ENCODE results near the gene FAAP20. TPM values are rescaled to one million over a fixed set of nuclear protein-coding genes. Genes with fewer than 3 reads are reported as not detected.
A peak's percentile ranks its signal among the peaks of the same experiment; 100 is the strongest.
"Not testable (repeated sequence)": the region's sequence is repeated elsewhere in the genome, so short reads cannot be mapped to it uniquely, and the experiment has no call there.

The FAAP20 gene
- total and polyA plus RNA-seq, 2 donors (not counting 1 experiment from before 2014, with no cell fraction given) = 31.2 to 68.1 TPM

DNA sequence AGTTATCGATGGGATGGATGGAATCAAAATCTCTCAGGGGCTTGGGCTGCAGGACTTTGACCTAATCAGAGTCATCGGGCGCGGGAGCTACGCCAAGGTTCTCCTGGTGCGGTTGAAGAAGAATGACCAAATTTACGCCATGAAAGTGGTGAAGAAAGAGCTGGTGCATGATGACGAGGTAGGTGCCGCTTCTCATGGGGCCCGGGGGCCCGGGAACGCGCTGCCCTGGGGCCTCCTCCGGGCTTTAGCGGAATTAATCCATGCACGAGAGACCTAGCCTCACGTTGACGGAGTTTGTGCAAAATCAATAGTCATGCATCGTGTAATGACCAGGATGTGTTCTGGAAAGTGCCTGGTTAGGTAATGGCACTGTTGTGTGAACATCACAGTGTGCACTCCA is 43.8 kb downstream of the FAAP20 start:
- no peaks in the 10 kb centered on the region for H3K27me3 ChIP-seq (replicated peaks in 1 of 4; ENCODE audit: control extremely low read depth in 1 of 4, control insufficient read depth in 3 of 4, insufficient read depth in 4 of 4, low read length in 3 of 4)
- H3K9me3 Mint-ChIP-seq (ENCODE audit: insufficient read depth) = no peaks in the 10 kb centered on the region
- H3K4me1 ChIP-seq (ENCODE audit: control insufficient read depth in 2 of 2, insufficient read depth in 2 of 2, low read length in 2 of 2) = peaks cover 8 to 11% of the 10 kb centered on the region in 2 donors
- POLR2A ChIA-PET = no interaction called here
- DNase-seq (no peak), ATAC-seq (ENCODE audit: low read depth) (no peak)
- 93% methylated on average over 16 of the region's 19 CpGs for WGBS (ENCODE audit: insufficient coverage)
- H3K27me3 Mint-ChIP-seq = no peaks in the 10 kb centered on the region
- no peaks in the 10 kb centered on the region for H3K9me3 ChIP-seq (ENCODE audit: control extremely low read depth in 1 of 3, control insufficient read depth in 2 of 3, insufficient read depth in 1 of 3, low read length in 2 of 3)
- no peak overlapping the region for H3K9ac ChIP-seq (ENCODE audit: low read length)
- no peak overlapping the region for H2AFZ ChIP-seq (ENCODE audit: insufficient read depth, low read depth, low read length, poor library complexity, severe bottlenecking)
- no peak overlapping the region for H3K4me3 ChIP-seq (ENCODE audit: control extremely low read depth in 1 of 5, extremely low read depth in 1 of 5, insufficient read depth in 1 of 5, low read depth in 2 of 5, low read length in 4 of 5)
- H3K36me3 ChIP-seq (replicated peaks in 1 of 2; ENCODE audit: control extremely low read depth in 1 of 2, control insufficient read depth in 1 of 2, extremely low read depth in 1 of 2, insufficient read depth in 2 of 2, low read length in 1 of 2) = peaks cover 0 to 8% of the 10 kb centered on the region in 2 experiments
- no peak for TF ChIP-seq EZH2 (IDR thresholded peaks at IDR 0.05; ENCODE audit: borderline replicate concordance, insufficient read depth, low read depth, low read length, poor library complexity, severe bottlenecking)
- TF ChIP-seq, protein P1, sequence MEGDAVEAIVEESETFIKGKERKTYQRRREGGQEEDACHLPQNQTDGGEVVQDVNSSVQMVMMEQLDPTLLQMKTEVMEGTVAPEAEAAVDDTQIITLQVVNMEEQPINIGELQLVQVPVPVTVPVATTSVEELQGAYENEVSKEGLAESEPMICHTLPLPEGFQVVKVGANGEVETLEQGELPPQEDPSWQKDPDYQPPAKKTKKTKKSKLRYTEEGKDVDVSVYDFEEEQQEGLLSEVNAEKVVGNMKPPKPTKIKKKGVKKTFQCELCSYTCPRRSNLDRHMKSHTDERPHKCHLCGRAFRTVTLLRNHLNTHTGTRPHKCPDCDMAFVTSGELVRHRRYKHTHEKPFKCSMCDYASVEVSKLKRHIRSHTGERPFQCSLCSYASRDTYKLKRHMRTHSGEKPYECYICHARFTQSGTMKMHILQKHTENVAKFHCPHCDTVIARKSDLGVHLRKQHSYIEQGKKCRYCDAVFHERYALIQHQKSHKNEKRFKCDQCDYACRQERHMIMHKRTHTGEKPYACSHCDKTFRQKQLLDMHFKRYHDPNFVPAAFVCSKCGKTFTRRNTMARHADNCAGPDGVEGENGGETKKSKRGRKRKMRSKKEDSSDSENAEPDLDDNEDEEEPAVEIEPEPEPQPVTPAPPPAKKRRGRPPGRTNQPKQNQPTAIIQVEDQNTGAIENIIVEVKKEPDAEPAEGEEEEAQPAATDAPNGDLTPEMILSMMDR (IDR thresholded peaks at IDR 0.05) = no peak
- CTCF ChIA-PET = interaction anchor here (1.7 kb wide), 1 partner anchor 23 kb away, joined by 8 read pairs; no protein-coding TSS in a partner anchor
- H3K4me3 Mint-ChIP-seq = no peak overlapping the region
- no peak overlapping the region for H3K4me2 ChIP-seq (replicated peaks; ENCODE audit: low read depth, low read length, poor library complexity, severe bottlenecking)
- H4K20me1 ChIP-seq (ENCODE audit: control insufficient read depth, insufficient read depth, low read length, poor library complexity, severe bottlenecking) = no peaks in the 10 kb centered on the region
- H3K27ac ChIP-seq (ENCODE audit: low read length in 2 of 2) = no peak overlapping the region
- intact Hi-C loops (cut with micrococcal nuclease) = no loop called here
- no peaks in the 10 kb centered on the region for H3K79me2 ChIP-seq (ENCODE audit: control insufficient read depth, insufficient read depth, low read length)
- H3K27ac Mint-ChIP-seq = no peak overlapping the region
- no peaks in the 10 kb centered on the region for H3K4me1 Mint-ChIP-seq

DNA sequence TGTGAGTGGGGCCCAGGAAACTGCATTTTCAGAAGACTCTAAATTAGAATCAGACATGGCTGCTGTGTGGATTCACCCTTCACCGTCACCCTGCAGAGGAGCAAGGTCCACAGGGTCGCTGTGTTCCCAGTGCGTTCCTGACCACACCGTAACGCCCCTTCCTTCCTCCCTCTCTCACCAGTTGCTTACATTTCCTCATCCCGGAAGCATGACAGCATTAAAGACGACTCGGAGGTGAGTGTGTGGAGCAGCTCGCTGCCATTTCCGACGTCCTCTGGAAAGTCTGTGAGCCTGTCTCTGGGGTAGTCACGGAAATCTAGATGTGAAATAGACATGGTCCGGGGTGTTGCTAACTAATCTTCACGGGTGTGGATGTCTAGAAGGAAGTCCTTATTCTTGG is 45.9 kb downstream of the FAAP20 start:
- WGBS (ENCODE audit: insufficient coverage) = 52% methylated on average over 13 of the region's 14 CpGs
- Histone ChIP-seq H3K4me2 (replicated peaks; ENCODE audit: low read depth, low read length, poor library complexity, severe bottlenecking) (peak overlapping the region; percentile 26), H3K4me3 (ENCODE audit: control extremely low read depth in 1 of 5, extremely low read depth in 1 of 5, insufficient read depth in 1 of 5, low read depth in 2 of 5, low read length in 4 of 5) (no peak overlapping the region), H2AFZ (ENCODE audit: insufficient read depth, low read depth, low read length, poor library complexity, severe bottlenecking) (no peak overlapping the region), H4K20me1 (ENCODE audit: control insufficient read depth, insufficient read depth, low read length, poor library complexity, severe bottlenecking) (no peaks in the 10 kb centered on the region), H3K9me3 (ENCODE audit: control extremely low read depth in 1 of 3, control insufficient read depth in 2 of 3, insufficient read depth in 1 of 3, low read length in 2 of 3) (no peaks in the 10 kb centered on the region), H3K27ac (ENCODE audit: low read length in 2 of 2) (no peak overlapping the region), H3K9ac (ENCODE audit: low read length) (no peak overlapping the region), H3K4me1 (ENCODE audit: control insufficient read depth in 2 of 2, insufficient read depth in 2 of 2, low read length in 2 of 2) (peaks cover 8 to 11% of the 10 kb centered on the region in 2 donors), H3K36me3 (replicated peaks in 1 of 2; ENCODE audit: control extremely low read depth in 1 of 2, control insufficient read depth in 1 of 2, extremely low read depth in 1 of 2, insufficient read depth in 2 of 2, low read length in 1 of 2) (peaks cover 0 to 8% of the 10 kb centered on the region in 2 experiments), H3K27me3 (replicated peaks in 1 of 4; ENCODE audit: control extremely low read depth in 1 of 4, control insufficient read depth in 3 of 4, insufficient read depth in 4 of 4, low read length in 3 of 4) (no peaks in the 10 kb centered on the region), H3K79me2 (ENCODE audit: control insufficient read depth, insufficient read depth, low read length) (no peaks in the 10 kb centered on the region)
- no peak overlapping the region for H3K4me3 Mint-ChIP-seq
- intact Hi-C loops (cut with micrococcal nuclease) = no loop called here
- ChIA-PET POLR2A (no interaction called here), CTCF (no interaction called here)
- no peaks in the 10 kb centered on the region for H3K4me1 Mint-ChIP-seq
- H3K27ac Mint-ChIP-seq = no peak overlapping the region
- peak; percentile 33 for ATAC-seq (ENCODE audit: low read depth)
- H3K27me3 Mint-ChIP-seq = no peaks in the 10 kb centered on the region
- H3K9me3 Mint-ChIP-seq (ENCODE audit: insufficient read depth) = no peaks in the 10 kb centered on the region
- no peak for DNase-seq
- TF ChIP-seq, protein P1 (IDR thresholded peaks at IDR 0.05) = no peak
- TF ChIP-seq EZH2 (IDR thresholded peaks at IDR 0.05; ENCODE audit: borderline replicate concordance, insufficient read depth, low read depth, low read length, poor library complexity, severe bottlenecking) = no peak

DNA sequence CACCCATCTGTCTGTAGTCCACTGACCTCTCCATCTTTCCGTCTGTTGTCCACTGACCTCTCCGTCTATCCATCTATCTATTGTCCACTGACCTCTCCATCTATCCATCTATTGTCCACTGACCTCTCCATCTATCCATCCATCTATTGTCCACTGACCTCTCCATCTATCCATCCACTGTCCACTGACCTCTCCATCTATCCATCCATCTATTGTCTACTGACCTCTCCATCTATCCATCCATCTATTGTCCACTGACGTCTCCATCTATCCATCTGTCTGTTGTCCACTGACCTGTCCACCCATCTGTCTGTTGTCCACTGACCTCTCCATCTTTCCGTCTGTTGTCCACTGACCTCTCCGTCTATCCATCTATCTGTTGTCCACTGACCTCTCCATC is 46.7 kb downstream of the FAAP20 start:
- H3K4me2 ChIP-seq (replicated peaks; ENCODE audit: low read depth, low read length, poor library complexity, severe bottlenecking); H4K20me1 ChIP-seq (ENCODE audit: control insufficient read depth, insufficient read depth, low read length, poor library complexity, severe bottlenecking); H3K4me1 Mint-ChIP-seq; CTCF ChIA-PET; H3K9me3 ChIP-seq (ENCODE audit: control extremely low read depth in 1 of 3, control insufficient read depth in 2 of 3, insufficient read depth in 1 of 3, low read length in 2 of 3); H2AFZ ChIP-seq (ENCODE audit: insufficient read depth, low read depth, low read length, poor library complexity, severe bottlenecking); POLR2A ChIA-PET; H3K36me3 ChIP-seq (replicated peaks in 1 of 2; ENCODE audit: control extremely low read depth in 1 of 2, control insufficient read depth in 1 of 2, extremely low read depth in 1 of 2, insufficient read depth in 2 of 2, low read length in 1 of 2); H3K9ac ChIP-seq (ENCODE audit: low read length); H3K4me3 ChIP-seq (ENCODE audit: control extremely low read depth in 1 of 5, extremely low read depth in 1 of 5, insufficient read depth in 1 of 5, low read depth in 2 of 5, low read length in 4 of 5); H3K27me3 Mint-ChIP-seq; intact Hi-C loops (cut with micrococcal nuclease); H3K4me3 Mint-ChIP-seq; DNase-seq; ATAC-seq (ENCODE audit: low read depth); H3K27ac ChIP-seq (ENCODE audit: low read length in 2 of 2); H3K27me3 ChIP-seq (replicated peaks in 1 of 4; ENCODE audit: control extremely low read depth in 1 of 4, control insufficient read depth in 3 of 4, insufficient read depth in 4 of 4, low read length in 3 of 4); H3K9me3 Mint-ChIP-seq (ENCODE audit: insufficient read depth); H3K27ac Mint-ChIP-seq; H3K79me2 ChIP-seq (ENCODE audit: control insufficient read depth, insufficient read depth, low read length): not testable (repeated sequence)
- H3K4me1 ChIP-seq (ENCODE audit: control insufficient read depth in 2 of 2, insufficient read depth in 2 of 2, low read length in 2 of 2) = peaks cover 8 to 11% of the 10 kb centered on the region in 2 donors
- WGBS (ENCODE audit: insufficient coverage) = 90% methylated on average over 2 of the region's 5 CpGs

All from B cell (primary cell).